HepG2 (cell line): ENCODE results near the gene SNPH. TPM values are rescaled to one million over a fixed set of nuclear protein-coding genes. Genes with fewer than 3 reads are reported as not detected.

Source experiments
- ATAC-seq: fragments of 200-7000 bp; cut with Tn5 transposase; 3 replicates; pipeline ENCODE4 v1.9.1; 2020; ENCODE audit warnings: mild to moderate bottlenecking, moderate library complexity
- BruUV-seq: library from RNA; stranded (reverse); fragments of 400-500 nt; replicated peaks from 2 replicates; lab custom pipeline; 2021; lab: Mats Ljungman, UMichigan
- CTCF ChIA-PET: fragments of 300-600 bp; formaldehyde crosslinking; extraction: SDS; loops from one replicate; lab custom pipeline; 2021; ENCODE audit warnings: low total read pairs, inconsistent platforms, low intra/inter-chr PET ratio; lab: Yijun Ruan, JAX
- POLR2A ChIA-PET: fragments of 350-600 bp; sonication (Branson Sonifier 250); formaldehyde crosslinking; loops from one replicate; lab custom pipeline; 2020; ENCODE audit warnings: antibody characterized with exemption, inconsistent platforms; lab: Yijun Ruan, JAX
- DNase-seq: peaks from one replicate; pipeline ENCODE4 v3.0.0-alpha.2; 2015; ENCODE audit warnings: low spot score
- FAIRE-seq: peaks from 3 replicates; lab custom pipeline; 2011; peaks lifted over from hg19 to GRCh38; lab: Jason Lieb, UNC
- H2AFZ ChIP-seq: one replicate; pipeline ENCODE4 v1.6.1; 2011; ENCODE audit warnings: low read length, inconsistent platforms
- H3K27ac ChIP-seq: fragments of 300-600 bp; 3 replicates; pipeline ENCODE4 v1.8.0; 2011; ENCODE audit warnings: mixed run types, mild to moderate bottlenecking, mixed read lengths, low read length, inconsistent platforms; ENCODE audit not compliant: insufficient read depth; ENCODE audit errors: extremely low read length
- H3K27me3 ChIP-seq, 2 experiments: fragments of 200-600 bp in 1 of 2; 2 replicates in 1 of 2; 3 replicates in 1 of 2; pipeline versions ENCODE4 v1.6.0 to v1.8.0; 2011; ENCODE audit warnings: low read length in 2 of 2, mild to moderate bottlenecking in 2 of 2, moderate library complexity in 2 of 2, inconsistent platforms in 1 of 2; ENCODE audit not compliant: insufficient read depth in 2 of 2, control insufficient read depth in 1 of 2
- H3K36me3 ChIP-seq, 2 experiments: fragments of 200-600 bp in 1 of 2; replicated peaks in 1 of 2; 2 replicates in 1 of 2; 3 replicates in 1 of 2; pipeline versions ENCODE4 v1.5.1 to v1.8.0; 2011; ENCODE audit warnings: low read length in 2 of 2, inconsistent platforms in 1 of 2; ENCODE audit not compliant: insufficient read depth in 2 of 2, control insufficient read depth in 1 of 2
- H3K4me1 ChIP-seq: 2 replicates; pipeline ENCODE4 v1.5.1; 2012; ENCODE audit warnings: low read length, inconsistent platforms; ENCODE audit not compliant: insufficient read depth
- H3K4me2 ChIP-seq: 2 replicates; pipeline ENCODE4 v1.6.0; 2011; ENCODE audit warnings: low read depth, low read length, inconsistent platforms
- H3K4me3 ChIP-seq, 3 experiments: fragments of 200-600 bp in 1 of 3; sonication (generic), shearing (Covaris generic) in 1 of 3; replicated peaks in 1 of 3; 2 replicates each; pipeline ENCODE4 v1.5.1; 2011 to 2016; ENCODE audit warnings: low read length in 3 of 3, inconsistent platforms in 2 of 3, low read depth in 2 of 3, mild to moderate bottlenecking in 2 of 3, control low read depth in 1 of 3, mixed read lengths in 1 of 3; ENCODE audit not compliant: insufficient read depth in 1 of 3
- H3K79me2 ChIP-seq: one replicate; pipeline ENCODE4 v1.6.1; 2011; ENCODE audit warnings: low read length, inconsistent platforms; ENCODE audit not compliant: insufficient read depth
- H3K9ac ChIP-seq: 2 replicates; pipeline ENCODE4 v1.6.0; 2011; ENCODE audit warnings: mild to moderate bottlenecking, low read depth, low read length, inconsistent platforms; ENCODE audit not compliant: insufficient read depth
- H3K9me3 ChIP-seq: 2 replicates; pipeline ENCODE4 v1.5.1; 2012; ENCODE audit warnings: mild to moderate bottlenecking, low read length
- H4K20me1 ChIP-seq: 2 replicates; pipeline ENCODE4 v1.6.0; 2011; ENCODE audit warnings: inconsistent platforms, mild to moderate bottlenecking, low read length, moderate library complexity; ENCODE audit not compliant: insufficient read depth
- EEA1 ChIP-seq: sonication (generic); formaldehyde crosslinking; IDR thresholded peaks from 2 replicates; pipeline ENCODE4 v1.5.1; 2020; ENCODE audit warnings: mild to moderate bottlenecking, missing genetic modification reagents, borderline replicate concordance
- MEIS1 ChIP-seq: sonication (generic); formaldehyde crosslinking; IDR thresholded peaks from 2 replicates; pipeline ENCODE4 v1.9.0; 2021; ENCODE audit warnings: mild to moderate bottlenecking, missing genetic modification reagents, moderate library complexity, borderline replicate concordance
- NKX3-1 ChIP-seq: sonication (generic); formaldehyde crosslinking; IDR thresholded peaks from 2 replicates; pipeline ENCODE4 v1.5.0; 2020; ENCODE audit warnings: missing genetic modification reagents
- PLRG1 ChIP-seq: fragments of 450-650 bp; conservative IDR thresholded peaks from 2 replicates; pipeline ENCODE4 v1.6.1; 2016
- TBL1XR1 ChIP-seq: fragments of 150-350 bp; IDR thresholded peaks from 2 replicates; pipeline ENCODE4 v1.6.1; 2014; ENCODE audit warnings: borderline replicate concordance, low read length; ENCODE audit not compliant: partially characterized antibody
- ZNF547 ChIP-seq: sonication (generic); formaldehyde crosslinking; IDR thresholded peaks from 2 replicates; pipeline ENCODE4 v1.5.1; 2020; ENCODE audit warnings: mild to moderate bottlenecking, missing genetic modification reagents
- ZNF564 ChIP-seq: sonication (generic); formaldehyde crosslinking; IDR thresholded peaks from 2 replicates; pipeline ENCODE4 v1.8.1; 2023; ENCODE audit warnings: mild to moderate bottlenecking, missing genetic modification reagents
- WGBS: methylation state at CpG from one replicate; pipeline ENCODE4 v1.1.6; 2017; ENCODE audit warnings: low lambda C conversion rate; 5-methylcytosine and 5-hydroxymethylcytosine counted together
- in situ Hi-C: cut with HindIII; loops from 2 replicates; pipeline ENCODE4 v1.10.0; 2017; ENCODE audit warnings: low pct_unique_long_range_greater_than_20kb; ENCODE audit not compliant: extremely low pct_ligation_motif_present
- intact Hi-C: fragments of 100-400 bp; cut with micrococcal nuclease; formaldehyde crosslinking; loops from one replicate; pipeline ENCODE4 v1.10.0; 2022; ENCODE audit not compliant: unreplicated experiment
- polyA plus RNA-seq, 8 experiments: library from polyadenylated mRNA; depleted of rRNA in 3 of 8; stranded (reverse) in 7 of 8; unstranded in 1 of 8; fragments of >200 nt; fragmentation: Illumina TruSeq in 4 of 8; extraction: Trizol in 4 of 8; gene quantifications; 2 replicates each; pipeline versions ENCODE4 v1.2.1 to v1.2.3, GENCODE V29; 2011 to 2016; ENCODE audit warnings: low read depth in 4 of 8, missing spikeins in 1 of 8, mixed read lengths in 1 of 8; ENCODE audit not compliant: insufficient read depth in 1 of 8
- total RNA-seq, 5 experiments: library from RNA; depleted of rRNA; stranded (reverse); fragments of >200 nt; fragmentation: Illumina TruSeq; extraction: Trizol; gene quantifications; 2 replicates each; pipeline ENCODE4 v1.2.3, GENCODE V29; 2016; ENCODE audit warnings: low read depth in 1 of 5
- TF ChIP-seq, protein P1 (sequence below): sonication (generic); formaldehyde crosslinking; IDR thresholded peaks from 2 replicates; pipeline ENCODE4 v1.9.0; 2022; ENCODE audit warnings: missing genetic modification reagents, mild to moderate bottlenecking, borderline replicate concordance
- TF ChIP-seq, protein P2 (sequence below): sonication (generic); formaldehyde crosslinking; IDR thresholded peaks from 2 replicates; pipeline ENCODE4 v1.4.0; 2020; ENCODE audit warnings: missing genetic modification reagents
- TF ChIP-seq, protein P3 (sequence below): sonication (generic); formaldehyde crosslinking; IDR thresholded peaks from 2 replicates; pipeline ENCODE4 v1.5.1; 2020; ENCODE audit warnings: mild to moderate bottlenecking, missing genetic modification reagents, borderline replicate concordance
- TF ChIP-seq, protein P4 (sequence below): sonication (generic); formaldehyde crosslinking; IDR thresholded peaks from 2 replicates; pipeline ENCODE4 v1.4.0; 2020; ENCODE audit warnings: missing genetic modification reagents; ENCODE audit errors: not compliant biosample characterization
- TF ChIP-seq, protein P5 (sequence below): sonication (generic); formaldehyde crosslinking; IDR thresholded peaks from 2 replicates; pipeline ENCODE4 v1.4.0; 2020; ENCODE audit warnings: missing genetic modification reagents, low read depth, mild to moderate bottlenecking, borderline replicate concordance

SNPH gene
- total and polyA plus RNA-seq, 2 of the 13 experiments (the other 11 are each of a cell fraction or from before 2014, with no cell fraction given), result 0.09 TPM; not detected in 1

DNA sequence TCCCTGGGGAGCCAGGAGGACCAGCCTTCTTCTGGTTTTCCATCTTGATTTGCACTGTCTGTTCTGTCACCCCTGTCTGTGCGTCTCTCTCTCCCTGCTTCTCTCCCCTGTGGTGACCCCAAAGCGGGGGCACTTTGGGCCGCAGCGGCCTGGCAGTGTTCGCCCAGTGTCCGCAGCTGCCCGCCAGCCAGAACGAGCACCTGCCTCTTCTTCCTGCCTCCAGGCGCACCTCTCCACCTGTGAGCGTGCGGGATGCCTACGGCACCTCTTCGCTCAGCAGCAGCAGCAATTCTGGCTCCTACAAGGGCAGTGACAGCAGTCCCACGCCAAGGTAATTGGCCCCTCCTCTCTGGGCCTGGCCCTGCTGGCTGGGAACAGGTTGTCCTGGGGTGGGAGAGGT lies 30.8 kb downstream of the SNPH start:
- no peak for FAIRE-seq
- WGBS, result 56% methylated on average over 14 of the region's 14 CpGs
- in situ Hi-C loops, result no loop called here
- no peak for TF ChIP-seq TBL1XR1
- TF ChIP-seq, protein P1, sequence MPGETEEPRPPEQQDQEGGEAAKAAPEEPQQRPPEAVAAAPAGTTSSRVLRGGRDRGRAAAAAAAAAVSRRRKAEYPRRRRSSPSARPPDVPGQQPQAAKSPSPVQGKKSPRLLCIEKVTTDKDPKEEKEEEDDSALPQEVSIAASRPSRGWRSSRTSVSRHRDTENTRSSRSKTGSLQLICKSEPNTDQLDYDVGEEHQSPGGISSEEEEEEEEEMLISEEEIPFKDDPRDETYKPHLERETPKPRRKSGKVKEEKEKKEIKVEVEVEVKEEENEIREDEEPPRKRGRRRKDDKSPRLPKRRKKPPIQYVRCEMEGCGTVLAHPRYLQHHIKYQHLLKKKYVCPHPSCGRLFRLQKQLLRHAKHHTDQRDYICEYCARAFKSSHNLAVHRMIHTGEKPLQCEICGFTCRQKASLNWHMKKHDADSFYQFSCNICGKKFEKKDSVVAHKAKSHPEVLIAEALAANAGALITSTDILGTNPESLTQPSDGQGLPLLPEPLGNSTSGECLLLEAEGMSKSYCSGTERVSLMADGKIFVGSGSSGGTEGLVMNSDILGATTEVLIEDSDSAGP (CRISPR knock-in tag), result no peak
- TF ChIP-seq, protein P2, sequence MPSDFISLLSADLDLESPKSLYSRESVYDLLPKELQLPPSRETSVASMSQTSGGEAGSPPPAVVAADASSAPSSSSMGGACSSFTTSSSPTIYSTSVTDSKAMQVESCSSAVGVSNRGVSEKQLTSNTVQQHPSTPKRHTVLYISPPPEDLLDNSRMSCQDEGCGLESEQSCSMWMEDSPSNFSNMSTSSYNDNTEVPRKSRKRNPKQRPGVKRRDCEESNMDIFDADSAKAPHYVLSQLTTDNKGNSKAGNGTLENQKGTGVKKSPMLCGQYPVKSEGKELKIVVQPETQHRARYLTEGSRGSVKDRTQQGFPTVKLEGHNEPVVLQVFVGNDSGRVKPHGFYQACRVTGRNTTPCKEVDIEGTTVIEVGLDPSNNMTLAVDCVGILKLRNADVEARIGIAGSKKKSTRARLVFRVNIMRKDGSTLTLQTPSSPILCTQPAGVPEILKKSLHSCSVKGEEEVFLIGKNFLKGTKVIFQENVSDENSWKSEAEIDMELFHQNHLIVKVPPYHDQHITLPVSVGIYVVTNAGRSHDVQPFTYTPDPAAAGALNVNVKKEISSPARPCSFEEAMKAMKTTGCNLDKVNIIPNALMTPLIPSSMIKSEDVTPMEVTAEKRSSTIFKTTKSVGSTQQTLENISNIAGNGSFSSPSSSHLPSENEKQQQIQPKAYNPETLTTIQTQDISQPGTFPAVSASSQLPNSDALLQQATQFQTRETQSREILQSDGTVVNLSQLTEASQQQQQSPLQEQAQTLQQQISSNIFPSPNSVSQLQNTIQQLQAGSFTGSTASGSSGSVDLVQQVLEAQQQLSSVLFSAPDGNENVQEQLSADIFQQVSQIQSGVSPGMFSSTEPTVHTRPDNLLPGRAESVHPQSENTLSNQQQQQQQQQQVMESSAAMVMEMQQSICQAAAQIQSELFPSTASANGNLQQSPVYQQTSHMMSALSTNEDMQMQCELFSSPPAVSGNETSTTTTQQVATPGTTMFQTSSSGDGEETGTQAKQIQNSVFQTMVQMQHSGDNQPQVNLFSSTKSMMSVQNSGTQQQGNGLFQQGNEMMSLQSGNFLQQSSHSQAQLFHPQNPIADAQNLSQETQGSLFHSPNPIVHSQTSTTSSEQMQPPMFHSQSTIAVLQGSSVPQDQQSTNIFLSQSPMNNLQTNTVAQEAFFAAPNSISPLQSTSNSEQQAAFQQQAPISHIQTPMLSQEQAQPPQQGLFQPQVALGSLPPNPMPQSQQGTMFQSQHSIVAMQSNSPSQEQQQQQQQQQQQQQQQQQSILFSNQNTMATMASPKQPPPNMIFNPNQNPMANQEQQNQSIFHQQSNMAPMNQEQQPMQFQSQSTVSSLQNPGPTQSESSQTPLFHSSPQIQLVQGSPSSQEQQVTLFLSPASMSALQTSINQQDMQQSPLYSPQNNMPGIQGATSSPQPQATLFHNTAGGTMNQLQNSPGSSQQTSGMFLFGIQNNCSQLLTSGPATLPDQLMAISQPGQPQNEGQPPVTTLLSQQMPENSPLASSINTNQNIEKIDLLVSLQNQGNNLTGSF (CRISPR knock-in tag), result no peak
- TF ChIP-seq, protein P3, sequence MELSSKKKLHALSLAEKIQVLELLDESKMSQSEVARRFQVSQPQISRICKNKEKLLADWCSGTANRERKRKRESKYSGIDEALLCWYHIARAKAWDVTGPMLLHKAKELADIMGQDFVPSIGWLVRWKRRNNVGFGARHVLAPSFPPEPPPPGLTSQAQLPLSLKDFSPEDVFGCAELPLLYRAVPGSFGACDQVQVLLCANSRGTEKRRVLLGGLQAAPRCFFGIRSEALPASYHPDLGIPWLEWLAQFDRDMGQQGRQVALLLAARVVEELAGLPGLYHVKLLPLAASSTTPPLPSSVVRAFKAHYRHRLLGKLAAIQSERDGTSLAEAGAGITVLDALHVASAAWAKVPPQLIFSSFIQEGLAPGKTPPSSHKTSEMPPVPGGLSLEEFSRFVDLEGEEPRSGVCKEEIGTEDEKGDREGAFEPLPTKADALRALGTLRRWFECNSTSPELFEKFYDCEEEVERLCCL (CRISPR knock-in tag), result no peak
- no peak for TF ChIP-seq ZNF547 (CRISPR knock-in tag)
- TF ChIP-seq, protein P4, sequence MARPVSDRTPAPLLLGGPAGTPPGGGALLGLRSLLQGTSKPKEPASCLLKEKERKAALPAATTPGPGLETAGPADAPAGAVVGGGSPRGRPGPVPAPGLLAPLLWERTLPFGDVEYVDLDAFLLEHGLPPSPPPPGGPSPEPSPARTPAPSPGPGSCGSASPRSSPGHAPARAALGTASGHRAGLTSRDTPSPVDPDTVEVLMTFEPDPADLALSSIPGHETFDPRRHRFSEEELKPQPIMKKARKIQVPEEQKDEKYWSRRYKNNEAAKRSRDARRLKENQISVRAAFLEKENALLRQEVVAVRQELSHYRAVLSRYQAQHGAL (CRISPR knock-in tag), result no peak
- TF ChIP-seq NKX3-1 (CRISPR knock-in tag), result no peak
- TF ChIP-seq ZNF564 (CRISPR knock-in tag), result no peak
- TF ChIP-seq PLRG1, result no peak
- no peak for TF ChIP-seq MEIS1 (CRISPR knock-in tag)
- TF ChIP-seq, protein P5, sequence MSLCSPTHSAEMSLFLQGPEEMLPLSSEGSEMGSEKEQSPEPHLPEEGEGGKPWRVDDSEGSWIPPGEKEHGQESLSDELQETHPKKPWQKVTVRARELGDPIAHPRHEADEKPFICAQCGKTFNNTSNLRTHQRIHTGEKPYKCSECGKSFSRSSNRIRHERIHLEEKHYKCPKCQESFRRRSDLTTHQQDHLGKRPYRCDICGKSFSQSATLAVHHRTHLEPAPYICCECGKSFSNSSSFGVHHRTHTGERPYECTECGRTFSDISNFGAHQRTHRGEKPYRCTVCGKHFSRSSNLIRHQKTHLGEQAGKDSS (CRISPR knock-in tag), result no peak
- no peak for TF ChIP-seq EEA1 (CRISPR knock-in tag)

More for the DNA sequence above, 30.8 kb downstream of the SNPH start:
- ChIA-PET CTCF (no interaction called here), POLR2A (no interaction called here)
- H3K79me2 ChIP-seq, result no peaks in the 10 kb centered on the region
- DNase-seq (no peak), ATAC-seq (no peak)
- no peak overlapping the region for H3K4me3 ChIP-seq
- no peak overlapping the region for H3K27ac ChIP-seq
- no peaks in the 10 kb centered on the region for H3K36me3 ChIP-seq
- no peaks in the 10 kb centered on the region for H3K9me3 ChIP-seq
- BruUV-seq, result no TSS peak
- no peaks in the 10 kb centered on the region for H4K20me1 ChIP-seq
- no peak overlapping the region for H3K9ac ChIP-seq
- no peak overlapping the region for H2AFZ ChIP-seq
- H3K4me2 ChIP-seq, result no peak overlapping the region
- H3K27me3 ChIP-seq, result peaks cover 7 to 51% of the 10 kb centered on the region in 2 experiments; a peak in 2 of 5 replicates
- H3K4me1 ChIP-seq, result no peaks in the 10 kb centered on the region
- intact Hi-C loops, result loop anchor here (10.0 kb wide), 1 partner anchor 412 kb away; no protein-coding TSS in a partner anchor
